HFF-Myc (cell line): ENCODE results near the gene TSPAN4.

Source experiments
- DNase-seq: peaks from one replicate; pipeline ENCODE4 v3.0.0-alpha.2; 2011; ENCODE audit warnings: low read depth; ENCODE audit errors: extremely low read depth
- H3K4me3 ChIP-seq: replicated peaks from 2 replicates; pipeline ENCODE4 v1.5.1; 2011; ENCODE audit warnings: low read depth, mild to moderate bottlenecking, control low read depth, low read length
- TF ChIP-seq, protein P1 (sequence below): IDR thresholded peaks from 2 replicates; pipeline ENCODE4 v1.5.1; 2012; ENCODE audit warnings: mild to moderate bottlenecking, low read depth, low read length, control low read depth; ENCODE audit errors: missing control alignments

Gene TSPAN4

DNA sequence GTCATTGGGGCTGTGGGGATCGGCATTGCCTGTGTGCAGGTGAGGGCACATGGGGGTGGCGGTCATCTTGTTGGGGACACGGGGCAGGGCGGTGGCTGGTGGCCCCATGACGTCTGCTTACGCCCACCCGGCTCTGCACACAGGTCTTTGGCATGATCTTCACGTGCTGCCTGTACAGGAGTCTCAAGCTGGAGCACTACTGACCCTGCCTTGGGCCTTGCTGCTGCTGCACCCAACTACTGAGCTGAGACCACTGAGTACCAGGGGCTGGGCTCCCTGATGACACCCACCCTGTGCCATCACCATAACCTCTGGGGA lies 4.7 kb upstream of the TSPAN4 start:
- TF ChIP-seq, protein P1, sequence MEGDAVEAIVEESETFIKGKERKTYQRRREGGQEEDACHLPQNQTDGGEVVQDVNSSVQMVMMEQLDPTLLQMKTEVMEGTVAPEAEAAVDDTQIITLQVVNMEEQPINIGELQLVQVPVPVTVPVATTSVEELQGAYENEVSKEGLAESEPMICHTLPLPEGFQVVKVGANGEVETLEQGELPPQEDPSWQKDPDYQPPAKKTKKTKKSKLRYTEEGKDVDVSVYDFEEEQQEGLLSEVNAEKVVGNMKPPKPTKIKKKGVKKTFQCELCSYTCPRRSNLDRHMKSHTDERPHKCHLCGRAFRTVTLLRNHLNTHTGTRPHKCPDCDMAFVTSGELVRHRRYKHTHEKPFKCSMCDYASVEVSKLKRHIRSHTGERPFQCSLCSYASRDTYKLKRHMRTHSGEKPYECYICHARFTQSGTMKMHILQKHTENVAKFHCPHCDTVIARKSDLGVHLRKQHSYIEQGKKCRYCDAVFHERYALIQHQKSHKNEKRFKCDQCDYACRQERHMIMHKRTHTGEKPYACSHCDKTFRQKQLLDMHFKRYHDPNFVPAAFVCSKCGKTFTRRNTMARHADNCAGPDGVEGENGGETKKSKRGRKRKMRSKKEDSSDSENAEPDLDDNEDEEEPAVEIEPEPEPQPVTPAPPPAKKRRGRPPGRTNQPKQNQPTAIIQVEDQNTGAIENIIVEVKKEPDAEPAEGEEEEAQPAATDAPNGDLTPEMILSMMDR = no peak
- no peak for DNase-seq
- no peak overlapping the region for H3K4me3 ChIP-seq

DNA sequence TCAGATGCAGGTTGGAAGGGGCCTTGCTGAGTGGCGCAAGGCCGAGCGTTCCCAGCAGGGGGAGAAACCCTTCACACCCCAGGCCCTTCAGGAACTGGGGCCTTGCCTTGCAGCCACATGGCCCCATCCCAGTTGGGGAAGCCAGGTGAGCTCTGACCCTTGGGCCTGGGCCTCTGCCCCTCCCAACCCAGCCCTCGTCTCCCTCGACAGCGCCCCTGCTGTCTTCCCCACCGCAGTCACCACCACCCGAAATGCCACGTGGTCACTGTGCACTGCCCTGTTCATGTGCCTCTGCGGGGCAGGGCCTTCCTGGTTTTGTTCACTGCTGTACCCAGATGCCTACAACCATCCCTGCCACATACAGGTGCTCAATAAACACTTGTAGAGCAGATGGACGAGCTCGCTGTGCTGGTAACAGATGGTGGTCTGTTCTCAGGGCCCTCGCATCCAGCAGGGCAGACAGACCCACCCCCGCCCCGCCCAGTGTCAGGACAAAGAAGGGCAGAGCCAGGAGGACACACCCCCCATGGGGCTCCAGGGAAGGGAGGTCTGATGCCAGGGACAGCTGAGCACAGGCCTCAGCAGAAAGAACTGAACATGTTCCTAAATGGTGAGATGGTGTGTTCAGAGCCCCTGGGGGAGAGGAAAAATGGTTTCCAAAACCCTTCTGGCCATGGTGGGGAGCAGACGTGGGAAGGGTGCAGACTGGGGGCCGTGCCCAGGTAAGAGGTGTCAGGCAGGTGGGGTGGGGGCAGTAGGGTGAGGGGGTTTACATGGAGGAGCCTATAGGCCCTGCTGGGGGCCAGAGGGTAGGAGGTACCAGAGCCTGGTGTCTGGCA lies 4.0 kb upstream of the TSPAN4 start:
- TF ChIP-seq, protein P1 = peak; percentile 21
- H3K4me3 ChIP-seq = no peak overlapping the region
- no peak for DNase-seq

DNA sequence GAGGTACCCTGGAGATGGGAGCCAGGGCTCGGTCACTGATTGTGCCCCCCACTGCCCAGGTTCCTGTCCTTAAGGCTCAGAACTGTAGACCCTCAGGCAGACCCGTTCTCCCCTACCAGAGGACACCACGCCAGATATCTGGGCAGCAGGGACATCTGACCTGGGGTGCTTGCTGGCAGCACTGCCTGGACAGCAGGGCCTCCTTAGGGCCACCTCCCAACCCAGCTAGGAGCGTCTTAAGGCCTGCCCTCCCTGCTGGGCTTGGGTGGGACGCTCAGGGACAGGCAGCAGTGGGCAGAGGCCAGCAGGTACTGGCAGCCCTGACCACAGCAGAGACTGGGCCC lies 3.4 kb upstream of the TSPAN4 start:
- TF ChIP-seq, protein P1 = no peak
- H3K4me3 ChIP-seq = no peak overlapping the region
- no peak for DNase-seq

DNA sequence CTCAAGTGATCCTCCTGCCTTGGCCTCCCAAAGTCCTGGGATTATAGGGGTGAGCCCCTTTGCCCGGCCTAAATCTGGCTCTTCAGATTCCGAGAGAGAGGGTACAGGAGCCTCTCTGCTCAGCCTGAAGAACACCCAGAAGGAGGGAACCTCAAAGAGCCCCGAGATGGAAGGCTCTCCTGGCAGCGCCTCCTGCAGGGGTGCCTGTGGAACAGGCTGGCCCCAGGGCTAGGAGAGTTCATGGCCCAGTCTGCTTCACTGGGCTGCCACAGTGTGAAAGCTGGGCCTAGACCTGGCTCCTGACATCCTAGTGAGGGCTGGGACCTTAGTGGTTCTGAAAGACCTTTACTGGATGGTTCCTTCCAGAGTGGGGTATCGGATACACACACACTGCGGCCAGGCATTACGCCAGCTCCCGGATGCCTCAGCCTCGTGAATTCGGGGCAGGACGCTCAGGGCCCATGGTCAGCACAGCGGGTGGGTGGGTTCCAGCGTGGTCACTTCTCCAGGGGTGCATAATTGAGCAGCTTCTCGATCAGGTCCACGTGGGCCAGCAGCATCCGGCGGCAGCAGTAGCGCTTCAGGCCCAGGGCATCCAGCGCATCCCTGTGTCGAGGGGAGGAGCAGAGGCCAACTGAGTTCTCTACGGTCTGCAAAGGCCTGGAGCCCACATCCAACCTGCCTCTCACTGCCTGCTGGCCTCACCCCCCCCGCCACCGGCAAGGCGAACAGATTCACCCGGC lies 2.6 kb upstream of the TSPAN4 start:
- TF ChIP-seq, protein P1 = peak; percentile 48
- DNase-seq = no peak
- H3K4me3 ChIP-seq = peak overlapping the region; percentile 98

DNA sequence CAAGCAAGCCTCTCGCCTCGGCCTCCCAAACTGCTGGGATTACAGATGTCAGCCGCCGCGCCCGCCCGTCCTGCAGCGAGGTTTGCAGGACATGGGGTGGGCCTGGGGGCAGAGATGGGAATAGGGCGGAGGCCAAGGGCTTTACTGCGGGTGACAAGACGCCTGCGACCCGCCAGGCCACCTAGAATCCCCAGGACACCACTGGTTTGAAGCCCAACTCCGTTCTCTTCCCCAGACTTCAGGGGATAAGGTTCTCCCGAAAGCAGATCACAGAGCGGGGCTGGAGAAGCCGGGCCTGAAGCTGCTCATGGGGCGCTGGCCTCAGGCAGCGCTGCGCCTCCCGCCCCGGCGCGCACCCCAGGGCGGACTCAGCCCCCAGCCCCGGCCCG lies 677 bp upstream of the TSPAN4 start:
- H3K4me3 ChIP-seq = peak overlapping the region; percentile 98
- no peak for DNase-seq
- TF ChIP-seq, protein P1 = no peak

DNA sequence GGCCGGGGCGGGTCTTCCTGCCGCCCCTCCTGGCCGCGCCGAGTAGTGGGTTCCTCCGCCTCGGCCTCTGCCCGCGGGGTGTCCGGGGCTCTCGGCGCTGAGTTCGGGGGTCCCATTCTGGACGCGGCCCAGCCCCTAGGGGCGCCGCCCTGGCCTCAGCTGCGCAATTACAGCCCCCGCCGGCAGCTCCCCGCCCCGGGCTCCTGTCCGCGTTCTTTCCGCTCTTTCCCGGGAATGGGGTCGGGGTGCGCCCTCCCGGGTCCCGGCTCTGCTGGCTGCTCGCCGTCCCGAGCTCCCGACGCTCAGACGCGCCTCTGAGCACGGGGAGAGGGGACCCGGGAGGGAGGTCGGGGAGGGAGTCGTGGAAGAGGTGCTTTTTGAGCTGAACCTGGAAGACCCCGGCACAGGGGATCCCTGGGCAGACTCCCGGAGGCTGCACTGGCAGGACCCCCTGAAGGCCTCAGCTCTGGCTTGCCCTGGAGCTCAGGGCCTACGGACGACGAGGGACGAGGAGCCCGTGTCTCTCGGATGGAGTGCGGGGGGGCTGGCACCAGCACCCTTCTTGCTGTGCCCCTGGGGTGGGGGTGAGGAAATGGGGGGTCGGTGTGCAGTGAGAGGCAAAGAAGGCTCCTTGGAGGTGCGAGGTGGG lies 558 bp downstream of the TSPAN4 start:
- TF ChIP-seq, protein P1 = no peak

More for the DNA sequence above, 558 bp downstream of the TSPAN4 start:
- no peak for DNase-seq
- H3K4me3 ChIP-seq = peak overlapping the region; percentile 98
